H1 (cell line): ENCODE data around the gene UIMC1. TPM values are rescaled to one million over a fixed set of nuclear protein-coding genes. Genes with fewer than 3 reads are reported as not detected.

Experiments used
- CHD1 ChIP-seq: IDR thresholded peaks from 2 replicates; pipeline ENCODE4 v1.6.1; 2012; ENCODE audit warnings: low read depth, low read length, improper control_type of control experiment
- polyA plus RNA-seq, 7 experiments: library from polyadenylated mRNA; depleted of rRNA in 3 of 7; stranded (reverse) in 5 of 7; unstranded in 2 of 7; fragments of >200 nt in 5 of 7; fragments of 200-250 nt in 2 of 7; gene quantifications; 1 replicate in 5 of 7; 2 replicates in 1 of 7; 4 replicates in 1 of 7; pipeline versions ENCODE4 v1.2.1 to v1.2.3, GENCODE V29; 2011 to 2013; ENCODE audit warnings: missing spikeins in 2 of 7, mixed read lengths in 2 of 7
- total RNA-seq: library from RNA; stranded (reverse); fragmentation: NEBNext Ultra II Directional; extraction: Animal tissue kit (Norgen Biotek cat#: 25700); gene quantifications from 2 replicates; pipeline ENCODE4 v1.2.1, GENCODE V29; 2021
- TF ChIP-seq, protein P1 (sequence below): IDR thresholded peaks from 2 replicates; pipeline ENCODE4 v1.6.1; 2011; ENCODE audit warnings: low read length, improper control_type of control experiment

The UIMC1 gene
- total and polyA plus RNA-seq, 2 of the 8 experiments (the other 6 are each of a cell fraction or from before 2014, with no cell fraction given) = 12.8 to 43.7 TPM

GRCh38 chr5:176859916-176860315, 146.7 kb downstream of the UIMC1 start (continued):
- TF ChIP-seq, protein P1, sequence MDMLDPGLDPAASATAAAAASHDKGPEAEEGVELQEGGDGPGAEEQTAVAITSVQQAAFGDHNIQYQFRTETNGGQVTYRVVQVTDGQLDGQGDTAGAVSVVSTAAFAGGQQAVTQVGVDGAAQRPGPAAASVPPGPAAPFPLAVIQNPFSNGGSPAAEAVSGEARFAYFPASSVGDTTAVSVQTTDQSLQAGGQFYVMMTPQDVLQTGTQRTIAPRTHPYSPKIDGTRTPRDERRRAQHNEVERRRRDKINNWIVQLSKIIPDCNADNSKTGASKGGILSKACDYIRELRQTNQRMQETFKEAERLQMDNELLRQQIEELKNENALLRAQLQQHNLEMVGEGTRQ = no peak
- no peak for TF ChIP-seq CHD1
- TF ChIP-seq, all 59 proteins: peak for 0
